Activated naive CD8-positive, alpha-beta T cell treated with anti-CD3 and anti-CD28 coated beads, Interleukin-2, amount 50 U/mL, for 16 hours (primary cell): ENCODE results near the gene PODNL1.

Experiments
- DNase-seq: peaks from one replicate; pipeline ENCODE4 v3.0.0-alpha.2; 2020; ENCODE audit warnings: low read depth, low spot score

The PODNL1 gene, protein sequence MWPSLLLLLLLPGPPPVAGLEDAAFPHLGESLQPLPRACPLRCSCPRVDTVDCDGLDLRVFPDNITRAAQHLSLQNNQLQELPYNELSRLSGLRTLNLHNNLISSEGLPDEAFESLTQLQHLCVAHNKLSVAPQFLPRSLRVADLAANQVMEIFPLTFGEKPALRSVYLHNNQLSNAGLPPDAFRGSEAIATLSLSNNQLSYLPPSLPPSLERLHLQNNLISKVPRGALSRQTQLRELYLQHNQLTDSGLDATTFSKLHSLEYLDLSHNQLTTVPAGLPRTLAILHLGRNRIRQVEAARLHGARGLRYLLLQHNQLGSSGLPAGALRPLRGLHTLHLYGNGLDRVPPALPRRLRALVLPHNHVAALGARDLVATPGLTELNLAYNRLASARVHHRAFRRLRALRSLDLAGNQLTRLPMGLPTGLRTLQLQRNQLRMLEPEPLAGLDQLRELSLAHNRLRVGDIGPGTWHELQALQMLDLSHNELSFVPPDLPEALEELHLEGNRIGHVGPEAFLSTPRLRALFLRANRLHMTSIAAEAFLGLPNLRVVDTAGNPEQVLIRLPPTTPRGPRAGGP

DNA sequence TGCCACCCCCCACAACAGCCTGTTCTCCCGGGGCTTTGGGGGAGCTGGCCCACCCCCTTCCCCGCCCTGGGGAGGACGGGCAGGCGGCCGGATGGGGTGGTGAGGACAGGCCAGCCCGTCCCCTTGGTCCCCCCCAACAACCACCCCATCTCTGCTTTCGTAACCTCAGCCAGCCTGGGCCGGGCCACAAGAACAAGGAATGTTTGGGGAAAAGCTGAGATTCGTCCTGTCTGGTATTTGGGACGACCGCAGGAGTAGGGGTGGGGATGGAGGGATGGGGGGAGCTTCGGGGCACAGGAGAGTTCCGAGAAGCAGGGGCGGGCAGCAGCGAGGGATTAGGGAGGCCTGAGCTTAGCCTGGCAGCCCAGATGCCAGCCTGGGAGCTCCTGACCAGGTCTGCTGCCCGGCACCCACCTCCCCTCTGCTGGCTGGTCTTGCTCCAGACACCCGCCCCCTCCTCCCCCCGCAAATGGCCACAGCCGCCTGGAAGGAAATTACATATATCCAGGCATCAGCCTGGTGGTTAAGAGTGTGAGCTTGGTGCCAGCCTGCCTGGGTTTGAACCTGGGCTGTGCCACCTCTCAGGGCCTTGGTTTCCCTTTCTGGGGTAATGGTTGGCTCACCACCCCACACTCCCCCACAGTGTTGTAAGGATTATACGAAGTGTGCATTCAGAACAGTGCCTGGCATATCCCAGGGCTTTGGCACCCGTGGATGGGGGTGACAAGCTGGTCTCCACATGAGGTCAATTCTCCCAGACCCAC lies at the start of gene PODNL1:
PODNL1 (minus strand) TSS at position 117 of the 764 bp plus-strand sequence. CDS start 236 bp downstream, outside the sequence.
- no peak for DNase-seq

DNA sequence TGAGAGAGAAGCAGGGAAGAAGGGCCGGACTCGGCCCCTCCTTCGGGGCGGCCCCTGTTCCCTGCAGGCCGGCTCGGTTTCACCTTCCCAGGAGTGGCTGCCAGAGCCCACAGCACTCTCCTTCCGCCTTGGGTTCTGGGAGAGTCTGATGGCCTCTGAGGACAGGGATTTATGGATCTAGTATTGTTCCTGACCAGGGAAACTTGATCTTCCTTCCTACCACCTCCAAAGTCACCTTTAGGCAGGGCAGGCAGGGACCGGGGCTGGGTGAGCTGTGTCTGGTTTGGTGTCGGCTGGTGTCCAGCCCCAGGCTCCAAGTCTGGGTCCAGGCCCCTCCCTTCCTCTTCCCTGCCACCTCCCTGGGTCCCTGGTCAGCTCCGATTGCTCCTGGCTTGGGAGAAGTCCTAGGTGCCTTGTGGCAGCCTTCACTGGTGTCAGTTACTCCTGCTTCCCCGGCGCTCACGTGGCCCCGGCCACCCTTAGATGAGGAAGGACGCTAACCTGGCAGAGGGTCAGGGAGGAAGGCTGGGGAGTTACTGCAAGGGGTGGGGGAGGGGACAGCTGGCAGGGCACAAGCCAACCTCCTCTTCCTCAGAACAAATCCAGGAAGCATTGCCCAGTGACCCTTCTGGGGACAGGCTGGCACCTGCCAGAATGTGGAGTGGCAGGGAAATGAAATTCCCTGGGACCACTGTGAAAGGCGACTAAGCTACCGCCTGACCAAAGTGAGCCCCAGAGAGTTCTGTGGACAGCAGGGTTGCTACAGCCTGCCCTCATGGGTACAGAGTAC lies 49.1 kb upstream of the PODNL1 start:
- DNase-seq, result no peak

DNA sequence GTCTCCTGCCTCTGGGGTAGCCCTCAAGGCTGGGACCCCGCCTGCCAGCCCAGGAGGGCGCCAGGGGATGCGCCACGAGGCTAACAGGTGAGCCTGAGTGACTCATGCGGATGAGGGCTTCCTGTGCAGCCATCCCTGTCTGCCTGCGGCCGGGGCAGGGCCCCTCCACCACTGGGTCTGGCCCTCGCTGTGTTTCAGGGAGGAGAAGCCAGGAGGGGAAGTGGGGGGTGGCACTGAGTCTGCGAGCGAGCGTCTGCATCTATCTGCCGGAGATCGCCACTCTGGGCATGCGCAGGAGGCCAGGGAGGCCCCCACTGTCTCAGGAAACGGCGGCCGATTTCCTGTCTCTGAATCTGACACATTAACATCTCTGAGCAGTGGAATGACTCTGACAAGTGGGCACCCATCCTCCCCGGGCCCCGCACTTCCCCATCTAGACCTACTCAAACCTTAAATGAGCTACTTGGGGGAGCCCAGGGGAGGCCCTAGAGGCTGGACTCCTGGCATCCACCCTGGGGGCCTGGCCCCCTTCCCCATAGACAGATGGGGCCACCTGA lies 48.2 kb upstream of the PODNL1 start:
- DNase-seq, result peak; percentile 97

DNA sequence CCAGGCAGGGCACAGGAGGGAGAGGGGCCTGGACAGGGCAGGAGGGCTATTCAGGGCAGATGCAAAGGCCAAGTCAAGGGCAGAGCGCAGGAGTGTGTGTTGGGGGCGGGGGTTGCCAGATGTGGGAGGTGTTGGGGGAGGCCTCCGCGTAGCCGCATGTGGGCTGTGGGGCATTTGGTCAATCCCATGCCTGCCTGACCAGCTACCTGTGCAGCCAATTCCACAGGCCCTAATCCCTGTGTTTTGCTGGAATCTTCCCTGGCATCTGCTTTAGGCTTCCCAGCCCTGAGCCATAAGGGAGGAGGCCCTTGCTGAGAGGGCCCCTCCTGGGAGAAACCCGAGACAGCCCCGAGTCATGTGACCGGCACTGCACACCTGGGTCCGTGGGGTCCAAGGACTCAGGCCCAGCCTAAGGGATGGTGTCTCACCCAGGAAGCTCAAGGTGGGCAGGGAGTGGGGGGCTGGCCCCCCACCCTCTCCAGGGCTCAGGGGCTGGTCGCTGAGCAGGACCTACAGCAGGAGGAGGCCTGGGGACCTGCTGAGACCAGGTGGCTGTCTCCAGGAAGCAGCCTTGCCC lies 47.6 kb upstream of the PODNL1 start:
- DNase-seq, result no peak

DNA sequence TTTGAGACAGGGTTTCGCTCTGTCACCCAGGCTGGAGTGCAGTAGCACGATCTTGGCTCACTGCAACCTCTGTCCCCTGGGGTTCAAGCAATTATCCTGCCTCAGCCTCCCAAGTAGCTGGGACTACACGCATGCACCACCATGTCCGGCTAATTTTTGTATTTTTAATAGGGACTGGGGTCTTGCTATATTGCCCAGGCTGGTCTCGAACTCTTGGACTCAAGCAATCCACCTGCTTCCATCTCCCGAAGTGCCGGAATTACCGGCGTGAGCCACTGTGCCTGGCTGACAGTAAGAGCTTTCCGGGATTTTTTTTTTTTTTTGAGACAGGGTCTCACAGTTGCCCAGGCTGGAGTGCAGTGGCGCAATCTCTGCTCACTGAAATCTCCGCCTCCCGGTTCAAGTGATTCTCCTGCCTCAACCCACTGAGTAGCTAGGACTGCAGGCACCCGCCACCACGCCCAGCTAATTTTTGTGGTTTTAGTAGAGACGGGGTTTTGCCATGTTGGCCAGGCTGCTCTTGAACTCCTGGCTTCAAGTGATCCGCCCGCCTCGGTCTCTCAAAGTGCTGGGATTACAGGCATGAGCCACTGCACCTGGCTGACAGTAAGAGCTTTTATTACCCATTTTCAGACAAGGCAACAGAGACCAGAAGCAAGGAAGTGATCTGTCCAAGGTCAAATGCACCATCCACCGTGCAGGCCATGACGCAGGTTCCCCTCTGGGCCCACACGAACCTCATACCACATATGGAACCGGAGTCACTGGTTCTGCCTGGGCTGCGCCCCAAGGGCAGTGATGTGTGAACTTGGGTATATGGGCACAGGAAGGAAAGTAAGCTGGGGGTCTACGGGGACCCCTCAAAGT lies 46.9 kb upstream of the PODNL1 start:
- DNase-seq, result no peak

DNA sequence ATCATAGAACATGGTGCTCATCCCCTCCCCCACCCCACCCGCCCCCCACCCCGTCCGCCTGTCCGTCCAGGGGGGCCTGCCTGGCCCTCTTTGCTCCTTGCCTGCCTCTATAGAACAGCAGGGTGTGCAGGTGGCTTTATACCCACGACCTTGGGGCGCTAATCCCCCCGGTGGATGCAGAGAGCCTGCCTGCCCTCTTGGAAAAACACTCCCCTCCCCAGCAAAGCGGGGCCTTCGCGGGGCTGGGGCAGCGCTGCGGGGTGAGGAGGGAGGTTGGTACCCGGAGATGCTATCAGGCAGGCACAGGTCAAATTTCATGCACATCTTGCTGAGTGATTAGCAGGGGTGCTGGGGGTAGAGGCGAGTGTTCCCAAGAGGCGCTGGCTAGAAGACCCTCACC lies 46.0 kb upstream of the PODNL1 start:
- DNase-seq, result no peak

DNA sequence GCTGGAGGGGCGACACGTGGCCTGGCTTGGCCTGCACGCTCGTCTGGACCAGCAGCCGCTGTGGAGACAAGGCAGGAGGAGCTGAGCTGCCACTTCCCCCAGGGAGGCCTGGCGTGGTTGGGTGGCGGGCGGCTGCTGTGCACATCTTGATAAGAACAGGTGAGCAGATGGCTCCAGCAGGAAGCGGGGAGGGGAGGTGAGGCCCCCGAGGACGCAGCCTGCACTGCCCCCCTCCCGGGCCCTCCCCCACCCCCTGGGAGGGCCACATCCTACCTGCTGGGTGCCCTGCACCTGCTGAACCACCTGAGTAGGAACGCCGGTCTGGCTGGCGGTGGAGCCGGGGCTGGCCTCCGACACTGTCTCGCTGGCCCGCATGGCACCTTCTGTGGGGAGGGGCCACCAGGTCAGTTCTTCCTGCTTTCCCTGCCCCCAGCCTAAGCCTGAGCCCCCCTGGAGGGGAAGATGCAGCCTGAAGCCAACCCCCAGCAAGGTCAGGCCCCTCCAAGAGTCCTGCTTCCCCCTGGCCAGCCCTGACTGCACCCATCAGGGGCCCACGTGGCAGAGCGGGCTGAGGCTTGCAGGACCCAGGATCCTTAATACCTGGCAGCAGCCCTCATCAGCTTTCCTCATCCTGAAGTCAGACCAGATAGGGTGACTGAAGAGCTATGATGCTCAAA lies 45.1 kb upstream of the PODNL1 start:
- DNase-seq, result no peak

DNA sequence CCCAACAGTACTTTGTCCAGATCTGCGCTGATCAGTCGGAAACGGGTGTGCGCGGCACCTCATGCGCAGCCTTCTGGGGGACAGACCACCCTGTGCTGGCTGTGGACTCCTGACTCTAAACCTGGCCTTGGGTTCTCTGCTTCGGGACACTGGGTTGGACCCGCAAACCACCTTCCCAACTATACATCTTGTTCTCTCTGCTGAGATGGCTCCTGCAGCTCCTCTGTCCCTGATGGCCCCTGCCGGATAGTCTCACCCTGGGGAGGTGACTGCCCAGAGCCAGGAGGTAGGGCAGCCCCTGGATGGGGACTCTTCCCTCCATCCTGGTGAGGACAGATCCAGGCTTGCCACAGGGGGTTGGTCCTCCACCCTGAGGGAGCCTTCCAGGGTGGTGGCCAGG lies 44.6 kb upstream of the PODNL1 start:
- no peak for DNase-seq

DNA sequence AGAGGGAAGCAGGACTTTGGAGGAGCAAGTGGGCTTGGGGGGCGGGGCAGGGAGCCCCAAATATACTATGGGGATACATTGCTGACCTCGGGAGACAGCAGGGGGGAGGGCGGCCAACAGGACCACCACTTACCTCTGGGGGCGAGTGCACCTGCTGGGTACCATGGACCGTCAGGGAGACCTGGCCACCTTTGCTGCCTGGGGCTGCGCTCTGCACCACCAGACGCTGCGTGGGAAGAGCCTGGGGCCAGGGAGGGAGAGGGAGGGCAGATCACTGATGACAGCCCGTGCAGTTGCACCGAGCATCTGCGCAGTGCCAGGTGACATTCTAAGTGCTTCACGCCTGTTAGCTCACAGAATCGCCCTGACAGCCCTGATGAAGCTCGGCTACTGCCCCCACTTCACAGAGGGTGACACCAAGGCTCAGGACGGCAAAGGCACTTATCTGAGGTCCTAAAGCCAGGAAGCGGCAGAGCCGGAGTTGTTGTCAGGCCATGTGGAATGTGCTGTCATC lies 43.8 kb upstream of the PODNL1 start:
- DNase-seq, result no peak

DNA sequence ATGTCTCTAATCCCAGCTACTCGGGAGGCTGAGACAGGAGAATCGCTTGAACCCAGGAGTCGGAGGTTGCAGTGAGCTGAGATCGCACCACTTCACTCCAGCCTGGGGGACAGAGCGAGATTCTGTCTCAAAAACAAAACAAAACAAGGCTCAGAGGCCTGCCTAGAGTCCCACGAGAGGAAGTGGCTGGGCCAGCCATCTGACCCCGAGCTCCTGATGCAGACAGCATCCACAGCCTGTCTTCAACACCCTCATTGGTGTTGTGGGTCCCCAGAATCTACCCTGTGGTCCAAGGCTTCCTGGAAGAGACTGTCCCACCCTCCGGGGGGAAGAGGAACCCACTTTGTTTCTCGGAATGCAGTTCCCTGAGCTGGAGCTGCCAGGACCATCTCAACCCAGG lies 43.2 kb upstream of the PODNL1 start:
- DNase-seq, result no peak

DNA sequence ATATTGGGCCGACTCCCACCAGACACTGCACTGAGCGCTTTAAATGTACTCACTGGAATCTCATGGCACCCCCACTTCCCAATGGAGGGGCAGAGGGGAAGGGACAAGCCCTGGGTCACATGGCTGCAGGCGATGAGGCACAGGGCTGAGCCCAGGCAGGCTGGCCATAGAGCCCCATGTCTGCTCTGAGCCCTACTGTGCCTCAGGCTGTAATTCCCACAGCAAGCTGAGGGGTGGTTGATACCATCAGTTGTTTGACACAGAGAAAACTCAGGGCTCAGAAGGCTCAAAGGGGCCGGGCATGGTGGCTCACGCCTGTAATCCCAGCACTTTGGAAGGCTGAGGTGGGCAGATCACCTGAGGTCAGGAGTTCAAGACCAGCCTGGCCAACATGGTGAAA lies 42.8 kb upstream of the PODNL1 start:
- DNase-seq, result no peak

DNA sequence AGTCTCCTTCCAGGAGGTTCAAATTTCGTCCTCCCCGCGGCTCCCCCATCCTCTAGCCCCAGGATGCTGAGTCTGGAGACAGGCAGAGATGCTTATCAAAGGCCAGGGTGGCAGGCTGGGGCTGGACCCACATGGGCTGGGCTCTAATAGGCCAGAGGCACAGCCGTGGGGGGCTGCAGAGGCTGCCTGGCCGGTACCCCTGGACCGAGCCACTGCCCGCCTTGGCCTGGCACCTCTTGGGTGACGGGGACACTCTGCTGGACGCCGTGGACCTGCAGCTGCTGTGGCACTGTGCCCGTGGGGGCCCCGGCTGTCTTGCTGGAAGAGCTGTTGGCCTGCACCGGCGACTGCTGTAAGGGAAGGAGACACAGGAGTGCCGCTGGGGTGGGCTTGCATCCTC lies 42.1 kb upstream of the PODNL1 start:
- DNase-seq, result no peak

DNA sequence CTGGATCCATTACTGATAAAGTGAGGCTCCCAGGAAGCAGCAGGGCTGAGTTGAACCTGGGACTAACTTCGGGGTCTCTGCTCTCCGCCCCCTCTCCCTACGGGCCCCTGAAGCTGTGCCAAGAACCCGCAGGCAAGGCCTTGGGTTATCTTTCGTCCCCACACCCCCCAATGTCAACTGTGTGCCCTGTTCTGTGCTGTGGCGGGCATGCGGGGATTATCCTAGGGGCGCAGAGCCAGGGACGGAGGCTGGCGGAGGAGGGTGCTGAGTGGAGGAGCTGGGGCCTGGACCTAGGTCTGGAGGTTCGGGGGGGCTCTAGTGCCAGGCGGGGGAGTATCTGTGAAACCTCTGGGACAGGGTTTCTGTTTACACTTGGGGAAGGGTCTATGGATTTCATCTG lies 41.5 kb upstream of the PODNL1 start:
- DNase-seq, result no peak

DNA sequence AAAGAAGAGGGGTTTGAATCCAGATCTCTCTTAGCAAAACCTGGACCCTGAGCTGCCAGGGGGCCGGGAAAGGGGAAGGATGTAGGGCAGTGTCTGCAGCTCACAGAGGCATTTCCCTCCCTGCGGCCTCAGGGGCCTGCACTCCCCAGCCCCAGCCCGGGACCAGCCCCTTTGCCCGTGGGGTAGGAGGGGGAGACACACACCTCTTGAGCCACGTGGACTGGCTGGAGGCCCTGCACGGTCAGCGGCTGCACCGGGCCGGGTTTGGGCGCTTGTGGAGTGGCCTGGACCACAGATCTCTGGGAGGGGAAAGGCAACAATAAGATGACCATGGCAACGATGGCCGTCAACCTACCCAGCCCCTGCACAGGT lies 41.0 kb upstream of the PODNL1 start:
- DNase-seq, result no peak

DNA sequence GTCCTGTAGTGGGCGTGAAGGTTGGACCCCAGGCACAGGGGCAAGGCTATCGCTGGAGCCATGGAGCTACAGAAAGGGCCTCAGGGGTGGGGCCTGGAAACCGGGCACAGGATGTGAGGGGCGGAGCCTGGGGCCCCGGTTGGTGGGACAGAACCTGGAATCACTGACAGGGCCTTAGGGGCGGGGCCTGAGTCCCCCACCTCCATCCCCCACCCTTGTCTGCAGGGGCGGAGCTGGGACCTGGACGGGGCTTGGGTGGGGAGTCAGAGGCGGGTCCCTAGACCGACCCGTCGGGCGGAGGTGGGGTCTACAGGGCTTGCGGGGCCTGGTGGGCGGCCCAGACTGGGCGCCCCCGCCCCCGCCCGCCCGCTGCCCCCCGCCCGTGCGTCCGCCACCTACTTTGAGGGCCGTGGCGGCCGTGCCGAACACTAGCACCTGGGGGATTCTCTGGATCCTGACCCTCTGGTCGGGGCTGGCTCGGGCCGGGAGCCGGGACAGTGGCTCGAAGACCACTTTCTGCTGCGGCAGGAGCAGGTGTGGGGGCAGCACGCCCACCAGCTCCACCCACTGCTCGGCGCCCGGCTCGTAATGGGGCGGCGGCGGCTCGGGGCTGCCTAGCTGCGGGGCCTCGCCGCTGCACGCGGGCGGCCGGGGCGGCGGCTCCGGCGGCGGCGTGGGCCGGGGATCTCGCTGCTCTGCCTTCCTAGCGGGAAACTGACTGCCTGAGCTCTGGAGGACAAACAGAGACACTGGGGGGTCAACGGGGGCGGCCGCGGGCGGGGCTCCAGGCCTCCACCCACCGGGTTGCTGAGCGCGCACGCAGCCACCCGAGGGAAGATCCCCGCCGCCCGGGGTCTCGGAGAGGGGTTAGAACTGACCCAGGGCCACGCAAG lies 40.4 kb upstream of the PODNL1 start:
- DNase-seq, result no peak

DNA sequence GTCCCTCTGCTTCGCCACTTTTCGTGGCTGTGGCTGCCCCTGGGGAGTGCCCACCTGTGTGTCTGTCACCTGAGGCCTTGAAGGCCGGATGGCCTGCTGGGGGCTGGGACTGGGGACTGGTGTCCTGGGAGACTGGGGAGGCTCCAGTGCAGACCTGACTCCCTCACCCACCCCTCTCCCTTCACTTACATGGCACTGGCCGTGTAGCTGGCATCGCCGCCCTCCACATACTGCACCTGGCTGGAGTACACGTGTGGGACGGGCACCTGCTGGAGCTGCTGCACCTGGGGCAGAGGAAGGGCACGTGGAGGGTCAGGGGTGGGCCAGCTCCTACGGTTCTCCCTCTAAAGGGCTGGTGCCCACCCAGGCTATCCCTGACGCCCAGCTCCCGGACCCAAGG lies 39.6 kb upstream of the PODNL1 start:
- DNase-seq, result no peak

DNA sequence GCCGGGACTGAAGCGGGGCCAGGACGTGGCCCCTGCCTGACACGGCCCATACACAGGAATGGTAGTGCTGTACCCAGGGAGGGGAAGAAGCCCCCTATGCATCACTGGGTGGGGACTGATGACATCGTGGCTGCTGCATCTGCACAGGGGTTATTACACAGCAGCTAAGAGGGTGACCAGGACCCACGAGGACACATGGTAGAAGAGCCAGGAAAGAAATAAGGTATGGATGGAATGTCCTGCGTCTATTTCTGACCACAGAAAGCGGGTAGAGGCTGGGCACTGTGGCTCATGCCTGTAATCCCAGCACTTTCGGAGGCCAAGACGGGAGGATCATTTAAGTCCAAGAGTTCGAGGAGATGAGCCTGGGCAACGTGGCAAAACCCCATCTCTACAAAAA lies 38.2 kb upstream of the PODNL1 start:
- DNase-seq, result no peak

DNA sequence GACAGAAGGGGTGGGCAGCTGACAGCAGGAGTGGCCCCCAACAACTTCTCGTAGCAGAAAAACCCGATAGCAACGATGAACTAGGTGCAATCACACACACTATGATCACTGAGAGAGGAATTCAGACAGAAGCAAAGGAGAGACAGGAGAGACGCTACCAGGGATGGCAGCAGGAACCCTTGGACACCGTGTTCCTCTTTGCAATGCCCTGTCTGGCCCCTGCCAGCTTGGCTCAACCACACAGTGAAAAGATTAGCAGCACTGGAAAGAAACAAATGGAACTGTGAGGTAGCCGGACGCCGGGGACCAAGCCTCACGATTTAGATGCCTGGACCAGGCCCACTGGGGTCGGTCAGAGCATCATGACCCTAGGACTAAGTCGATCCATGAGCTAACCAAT lies 37.7 kb upstream of the PODNL1 start:
- DNase-seq, result no peak

DNA sequence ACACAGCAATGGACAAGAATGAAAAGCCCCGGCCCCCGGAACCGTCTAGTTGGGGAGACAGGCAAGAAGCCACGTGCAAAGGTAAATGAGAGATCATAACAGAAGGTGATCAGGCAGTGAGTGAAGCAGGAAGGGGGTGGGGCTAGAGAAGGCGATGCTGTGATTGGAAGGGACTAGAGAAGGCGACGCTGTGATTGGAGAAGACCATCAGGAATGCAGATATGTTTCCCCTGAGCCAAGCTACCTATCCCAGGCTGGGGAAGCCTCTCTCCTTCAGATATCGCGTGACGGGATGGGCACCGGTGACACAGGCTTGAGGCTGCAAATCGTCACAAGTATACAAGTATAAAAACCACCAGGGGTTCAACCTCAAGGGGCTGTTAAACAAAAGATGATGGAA lies 35.9 kb upstream of the PODNL1 start:
- peak; percentile 41 for DNase-seq
